HG03135 (cell line): ENCODE data around the gene THAP2.
A peak's percentile ranks its signal among the peaks of the same experiment; 100 is the strongest.
"Not testable (repeated sequence)": the region's sequence is repeated elsewhere in the genome, so short reads cannot be mapped to it uniquely, and the experiment has no call there.

ENCODE experiments used
- ATAC-seq: cut with Tn5 transposase; IDR thresholded peaks from one replicate; pipeline ENCODE4 v1.9.1; 2021; ENCODE audit warnings: mild to moderate bottlenecking, moderate library complexity; ENCODE audit not compliant: unreplicated experiment

THAP2 gene

GRCh38 chr12:71661977-71662530 is 2.0 kb upstream of the THAP2 start:
- ATAC-seq = no peak

GRCh38 chr12:71662849-71663560 is 1.1 kb upstream of the THAP2 start:
- ATAC-seq = peak; percentile 25

GRCh38 chr12:71664411-71665089 is 449 bp downstream of the THAP2 start:
- ATAC-seq = peak; percentile 14

GRCh38 chr12:71665090-71665463 is 976 bp downstream of the THAP2 start:
- no peak for ATAC-seq

GRCh38 chr12:71666259-71666658 is 2.2 kb downstream of the THAP2 start:
- no peak for ATAC-seq

GRCh38 chr12:71671311-71671710 is 7.2 kb downstream of the THAP2 start:
- ATAC-seq = no peak

GRCh38 chr12:71671816-71672215 is 7.7 kb downstream of the THAP2 start:
- no peak for ATAC-seq

GRCh38 chr12:71682466-71682865 is 18.4 kb downstream of the THAP2 start:
- no peak for ATAC-seq

GRCh38 chr12:71683633-71684032 is 19.5 kb downstream of the THAP2 start:
- no peak for ATAC-seq

- ATAC-seq = no peak
These were observed 20.0 kb downstream of the THAP2 start for GRCh38 chr12:71684081-71684480.

GRCh38 chr12:71685312-71685906 is 21.3 kb downstream of the THAP2 start:
- no peak for ATAC-seq

GRCh38 chr12:71685914-71686657 is 22.0 kb downstream of the THAP2 start, which contains the start of gene TMEM19:
Gene TMEM19 (plus strand): TSS chr12:71686082. CDS start chr12:71686681, 599 bp downstream.
- ATAC-seq = peak; percentile 93

- ATAC-seq = no peak
These were observed 22.5 kb downstream of the THAP2 start for GRCh38 chr12:71686658-71687025.

- ATAC-seq = not testable (repeated sequence)
These were observed 23.1 kb downstream of the THAP2 start for GRCh38 chr12:71687172-71687571.

GRCh38 chr12:71688961-71689570 is 25.0 kb downstream of the THAP2 start:
- ATAC-seq = no peak

- ATAC-seq = no peak
These were observed 27.5 kb downstream of the THAP2 start for GRCh38 chr12:71691504-71692129.

GRCh38 chr12:71693126-71693525 is 29.0 kb downstream of the THAP2 start:
- ATAC-seq = no peak

GRCh38 chr12:71693651-71694050 is 29.6 kb downstream of the THAP2 start:
- peak; percentile 7 for ATAC-seq

GRCh38 chr12:71694099-71694820 is 30.2 kb downstream of the THAP2 start:
- peak; percentile 92 for ATAC-seq

GRCh38 chr12:71695782-71696181 is 31.7 kb downstream of the THAP2 start:
- no peak for ATAC-seq
